Measurements from ENCODE around the gene DAPL1. TPM values are rescaled to one million over a fixed set of nuclear protein-coding genes. Genes with fewer than 3 reads are reported as not detected.

Gene DAPL1
- polyA plus RNA-seq, 1 of the 3 experiments (the other 2 are of a cell fraction): not detected

DNA sequence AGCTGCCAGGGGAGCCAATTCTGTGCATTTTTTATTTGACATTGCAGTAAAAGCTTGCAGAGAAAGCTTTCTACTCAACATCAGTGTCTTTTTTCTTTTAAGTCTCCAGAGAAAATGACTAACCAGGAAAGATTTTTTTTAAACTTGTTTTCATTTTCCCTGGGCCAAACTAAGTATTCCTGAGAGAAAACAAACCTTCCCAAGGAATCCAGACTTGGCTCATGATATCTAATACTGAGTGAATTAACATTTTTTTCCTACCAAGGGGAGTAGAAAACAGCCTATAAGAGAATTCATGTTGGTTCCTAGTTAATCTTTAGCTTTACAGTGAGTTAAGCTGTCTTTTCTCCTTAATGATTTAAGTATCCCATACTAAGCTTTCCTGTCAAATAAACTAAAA, 46.7 kb downstream of the DAPL1 start:
- CTCF ChIA-PET: no interaction called here
- H3K4me1 ChIP-seq (ENCODE audit: control insufficient read depth in 1 of 2, insufficient read depth in 2 of 2, low read depth in 1 of 2, low read length in 1 of 2): peaks cover 0 to 3% of the 10 kb centered on the region in 2 experiments; a peak in 2 of 4 replicates
- DNase-seq: no peak

DNA sequence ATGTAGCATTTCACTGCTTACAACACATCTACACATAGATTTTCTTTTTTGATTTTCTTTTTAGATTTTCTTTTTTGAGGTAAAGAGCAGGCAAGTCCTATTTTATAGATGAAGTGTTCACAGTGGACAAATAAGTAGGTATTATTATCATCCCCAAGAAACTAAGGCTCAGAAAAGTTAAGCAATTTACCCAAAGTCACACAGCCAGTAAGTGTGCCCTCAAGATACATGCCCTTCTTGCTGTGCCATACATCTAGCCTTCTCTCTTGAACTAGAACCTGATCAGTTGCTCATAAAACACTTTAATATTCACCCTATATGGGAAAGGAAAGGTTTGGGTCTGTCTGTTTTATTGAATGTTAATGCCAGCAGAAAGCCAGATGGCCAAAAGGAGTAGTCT, 50.3 kb downstream of the DAPL1 start:
- no peaks in the 10 kb centered on the region for H4K20me1 ChIP-seq (ENCODE audit: insufficient read depth)
- no peak for DNase-seq
- H3F3A ChIP-seq (replicated peaks; ENCODE audit: insufficient read depth): no peaks in the 10 kb centered on the region
- H3K9me3 ChIP-seq: no peaks in the 10 kb centered on the region
- H2AFZ ChIP-seq (ENCODE audit: low read depth): no peak overlapping the region
- no peak overlapping the region for H3K4me2 ChIP-seq
- POLR2A ChIA-PET: no interaction called here
- H3K27me3 ChIP-seq (ENCODE audit: insufficient read depth): no peaks in the 10 kb centered on the region
- H3K27ac ChIP-seq (ENCODE audit: low read depth in 2 of 2, low read length in 1 of 2): no peak overlapping the region
- CTCF ChIA-PET: no interaction called here
- no peak overlapping the region for H3K4me3 ChIP-seq (ENCODE audit: low read depth in 2 of 2, low read length in 1 of 2)
- no peaks in the 10 kb centered on the region for H3K36me3 ChIP-seq (replicated peaks in 1 of 2; ENCODE audit: control insufficient read depth in 1 of 2, insufficient read depth in 2 of 2, low read length in 1 of 2)
- H3K79me2 ChIP-seq (ENCODE audit: insufficient read depth): no peaks in the 10 kb centered on the region
- no peaks in the 10 kb centered on the region for H3K9me2 ChIP-seq
- H3K9ac ChIP-seq: no peak overlapping the region
- H3K4me1 ChIP-seq (ENCODE audit: control insufficient read depth in 1 of 2, insufficient read depth in 2 of 2, low read depth in 1 of 2, low read length in 1 of 2): peaks cover 0 to 3% of the 10 kb centered on the region in 2 experiments; a peak in 2 of 4 replicates
- TF ChIP-seq USF2 (IDR thresholded peaks at IDR 0.05; ENCODE audit: borderline replicate concordance, low read depth, low read length) (no peak), IRF3 (IDR thresholded peaks at IDR 0.05; ENCODE audit: low read depth, low read length) (no peak), USF1 (IDR thresholded peaks at IDR 0.05; ENCODE audit: borderline replicate concordance, low read depth) (no peak), EZH2phosphoT487 (IDR thresholded peaks at IDR 0.05; ENCODE audit: borderline replicate concordance, low read depth) (no peak), MEF2A (IDR thresholded peaks at IDR 0.05; ENCODE audit: borderline replicate concordance, low read depth) (no peak), MXI1 (IDR thresholded peaks at IDR 0.05; ENCODE audit: low read depth, low read length) (no peak), RXRA (IDR thresholded peaks at IDR 0.05; ENCODE audit: borderline replicate concordance, low read depth) (no peak), TCF12 (IDR thresholded peaks at IDR 0.05) (no peak), TEAD4 (IDR thresholded peaks at IDR 0.05; ENCODE audit: borderline replicate concordance, insufficient read depth) (no peak)

More for the DNA sequence above, 46.7 kb downstream of the DAPL1 start:
- no peak for TF ChIP-seq SMC3 (IDR thresholded peaks at IDR 0.05; ENCODE audit: low read depth, low read length)
- no peak for TF ChIP-seq RFX5 (IDR thresholded peaks at IDR 0.05; ENCODE audit: low read length)
- TF ChIP-seq IRF3 (IDR thresholded peaks at IDR 0.05; ENCODE audit: low read depth, low read length): no peak
- no peak for TF ChIP-seq RAD21 (IDR thresholded peaks at IDR 0.05; ENCODE audit: low read length)
- TF ChIP-seq SIN3A (IDR thresholded peaks at IDR 0.05; ENCODE audit: borderline replicate concordance, low read depth, low read length): no peak
- TF ChIP-seq YY1 (IDR thresholded peaks at IDR 0.05; ENCODE audit: low read depth): no peak
- TF ChIP-seq USF1 (IDR thresholded peaks at IDR 0.05; ENCODE audit: borderline replicate concordance, low read depth): no peak
- TF ChIP-seq, protein P1, sequence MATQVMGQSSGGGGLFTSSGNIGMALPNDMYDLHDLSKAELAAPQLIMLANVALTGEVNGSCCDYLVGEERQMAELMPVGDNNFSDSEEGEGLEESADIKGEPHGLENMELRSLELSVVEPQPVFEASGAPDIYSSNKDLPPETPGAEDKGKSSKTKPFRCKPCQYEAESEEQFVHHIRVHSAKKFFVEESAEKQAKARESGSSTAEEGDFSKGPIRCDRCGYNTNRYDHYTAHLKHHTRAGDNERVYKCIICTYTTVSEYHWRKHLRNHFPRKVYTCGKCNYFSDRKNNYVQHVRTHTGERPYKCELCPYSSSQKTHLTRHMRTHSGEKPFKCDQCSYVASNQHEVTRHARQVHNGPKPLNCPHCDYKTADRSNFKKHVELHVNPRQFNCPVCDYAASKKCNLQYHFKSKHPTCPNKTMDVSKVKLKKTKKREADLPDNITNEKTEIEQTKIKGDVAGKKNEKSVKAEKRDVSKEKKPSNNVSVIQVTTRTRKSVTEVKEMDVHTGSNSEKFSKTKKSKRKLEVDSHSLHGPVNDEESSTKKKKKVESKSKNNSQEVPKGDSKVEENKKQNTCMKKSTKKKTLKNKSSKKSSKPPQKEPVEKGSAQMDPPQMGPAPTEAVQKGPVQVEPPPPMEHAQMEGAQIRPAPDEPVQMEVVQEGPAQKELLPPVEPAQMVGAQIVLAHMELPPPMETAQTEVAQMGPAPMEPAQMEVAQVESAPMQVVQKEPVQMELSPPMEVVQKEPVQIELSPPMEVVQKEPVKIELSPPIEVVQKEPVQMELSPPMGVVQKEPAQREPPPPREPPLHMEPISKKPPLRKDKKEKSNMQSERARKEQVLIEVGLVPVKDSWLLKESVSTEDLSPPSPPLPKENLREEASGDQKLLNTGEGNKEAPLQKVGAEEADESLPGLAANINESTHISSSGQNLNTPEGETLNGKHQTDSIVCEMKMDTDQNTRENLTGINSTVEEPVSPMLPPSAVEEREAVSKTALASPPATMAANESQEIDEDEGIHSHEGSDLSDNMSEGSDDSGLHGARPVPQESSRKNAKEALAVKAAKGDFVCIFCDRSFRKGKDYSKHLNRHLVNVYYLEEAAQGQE (IDR thresholded peaks at IDR 0.05; ENCODE audit: low read depth, low read length): no peak
- H3K36me3 ChIP-seq (replicated peaks in 1 of 2; ENCODE audit: control insufficient read depth in 1 of 2, insufficient read depth in 2 of 2, low read length in 1 of 2): no peaks in the 10 kb centered on the region
- H3K4me2 ChIP-seq: no peak overlapping the region
- no peaks in the 10 kb centered on the region for H3K79me2 ChIP-seq (ENCODE audit: insufficient read depth)
- H3K9me2 ChIP-seq: no peaks in the 10 kb centered on the region
- no peaks in the 10 kb centered on the region for H3K9me3 ChIP-seq
- POLR2A ChIA-PET: no interaction called here
- peak overlapping the region in 1 of 2 experiments; percentile 20; a peak in 1 of 4 replicates for H3K27ac ChIP-seq (ENCODE audit: low read depth in 2 of 2, low read length in 1 of 2)
- no peaks in the 10 kb centered on the region for H4K20me1 ChIP-seq (ENCODE audit: insufficient read depth)
- no peak overlapping the region for H3K4me3 ChIP-seq (ENCODE audit: low read depth in 2 of 2, low read length in 1 of 2)
- no peak overlapping the region for H3K9ac ChIP-seq
- no peaks in the 10 kb centered on the region for H3F3A ChIP-seq (replicated peaks; ENCODE audit: insufficient read depth)
- H3K27me3 ChIP-seq (ENCODE audit: insufficient read depth): no peaks in the 10 kb centered on the region
- H2AFZ ChIP-seq (ENCODE audit: low read depth): no peak overlapping the region
